Measurements from ENCODE around the gene SLC35E2B.
"Not testable (repeated sequence)": the region's sequence is repeated elsewhere in the genome, so short reads cannot be mapped to it uniquely, and the experiment has no call there.

SLC35E2B gene

DNA sequence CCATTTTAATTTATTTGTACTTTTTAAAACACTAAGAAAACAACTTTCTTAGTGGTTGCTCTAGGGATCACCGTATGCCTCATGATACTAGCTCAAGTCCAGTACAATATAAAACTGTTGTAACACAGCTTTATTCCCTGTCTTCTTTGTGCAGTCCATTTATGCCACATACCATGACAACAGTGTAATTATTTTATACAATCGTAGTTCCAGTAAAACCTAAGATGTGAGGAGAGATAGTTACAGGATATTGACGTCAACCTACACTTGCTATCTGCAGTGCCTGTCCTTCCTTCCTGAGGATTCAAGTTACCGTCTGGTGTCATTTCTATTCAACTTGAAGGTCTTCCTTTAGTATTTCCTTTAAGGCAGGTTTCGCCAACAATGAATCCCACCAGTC, 46.3 kb downstream of the SLC35E2B start:
- not testable (repeated sequence) for H3K4me1 ChIP-seq (ENCODE audit: insufficient read depth, low read length)

GRCh38 chr1:1640711-1641461, 51.7 kb downstream of the SLC35E2B start:
- not testable (repeated sequence) for H3K9ac ChIP-seq (ENCODE audit: low read depth, low read length); H3K9me3 ChIP-seq (ENCODE audit: control insufficient read depth, insufficient read depth, low read length); H3K4me1 ChIP-seq (ENCODE audit: insufficient read depth, low read length); H3K36me3 ChIP-seq (ENCODE audit: insufficient read depth, low read length)

More for the DNA sequence above, 46.3 kb downstream of the SLC35E2B start:
- H3K36me3 ChIP-seq (ENCODE audit: insufficient read depth, low read length); H3K9ac ChIP-seq (ENCODE audit: low read depth, low read length); H3K9me3 ChIP-seq (ENCODE audit: control insufficient read depth, insufficient read depth, low read length): not testable (repeated sequence)

DNA sequence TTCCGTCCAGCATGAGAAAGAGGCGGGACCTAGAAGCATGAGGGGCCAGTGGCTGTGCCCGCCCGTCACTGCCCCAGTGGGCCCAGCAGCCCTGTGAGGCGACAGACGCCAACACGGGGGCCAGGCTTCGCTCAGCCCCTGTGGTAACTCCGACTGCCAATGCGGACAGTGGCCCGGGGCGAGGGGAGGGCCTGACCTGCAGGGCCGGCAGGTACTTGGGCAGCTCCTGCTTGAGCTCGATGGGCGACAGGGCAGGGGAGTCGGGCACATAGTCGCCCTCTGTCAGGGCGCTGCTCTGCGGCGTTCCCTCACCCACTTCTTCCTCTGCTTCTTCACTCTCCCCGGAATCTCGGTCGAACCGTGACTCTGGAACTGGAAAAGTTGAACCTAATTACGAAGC, 52.5 kb downstream of the SLC35E2B start:
- not testable (repeated sequence) for H3K9ac ChIP-seq (ENCODE audit: low read depth, low read length); H3K4me1 ChIP-seq (ENCODE audit: insufficient read depth, low read length); H3K36me3 ChIP-seq (ENCODE audit: insufficient read depth, low read length); H3K9me3 ChIP-seq (ENCODE audit: control insufficient read depth, insufficient read depth, low read length)

DNA sequence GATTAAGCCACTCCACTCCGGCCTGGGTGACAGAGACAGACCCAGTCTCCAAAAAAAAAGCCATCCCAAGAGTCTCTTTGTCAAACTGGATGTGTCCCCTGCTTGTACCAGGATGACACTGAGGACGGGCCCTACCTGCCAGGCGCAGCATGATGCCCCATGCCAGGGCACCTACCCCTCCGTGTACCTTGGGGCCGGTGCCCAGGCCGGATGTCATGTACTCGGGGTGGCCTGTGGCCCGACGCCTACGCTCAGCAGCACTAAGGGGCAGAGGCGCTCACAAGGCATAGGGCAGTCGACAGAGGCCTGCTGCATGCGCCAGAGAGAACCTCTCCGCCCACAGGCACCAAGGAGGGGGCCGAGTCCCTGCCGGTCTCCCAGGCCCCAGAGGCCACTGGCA, 53.2 kb downstream of the SLC35E2B start:
- H3K9ac ChIP-seq (ENCODE audit: low read depth, low read length); H3K4me1 ChIP-seq (ENCODE audit: insufficient read depth, low read length); H3K36me3 ChIP-seq (ENCODE audit: insufficient read depth, low read length): not testable (repeated sequence)

DNA sequence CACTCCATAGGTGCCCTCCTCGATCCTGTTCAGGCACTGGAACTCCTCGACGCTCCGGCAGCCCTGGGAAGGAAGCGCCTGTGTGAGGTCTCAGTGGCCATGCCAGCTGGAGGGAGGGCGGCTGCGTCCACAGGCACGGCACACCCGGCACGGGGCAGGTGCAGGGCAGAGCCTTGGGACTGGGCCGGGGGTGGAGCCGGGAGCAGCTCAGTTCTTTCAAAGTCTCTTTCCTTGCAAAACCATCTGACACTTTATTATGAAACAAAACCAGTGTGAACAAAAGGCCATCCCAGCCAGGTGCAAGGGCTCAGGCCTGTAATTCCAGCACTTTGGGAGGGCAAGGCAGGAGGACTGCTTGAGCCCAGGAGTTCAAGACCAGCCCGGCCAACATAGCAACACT, 54.1 kb downstream of the SLC35E2B start:
- not testable (repeated sequence) for H3K36me3 ChIP-seq (ENCODE audit: insufficient read depth, low read length)

More for the DNA sequence above, 53.2 kb downstream of the SLC35E2B start:
- H3K9me3 ChIP-seq (ENCODE audit: control insufficient read depth, insufficient read depth, low read length): not testable (repeated sequence)

GRCh38 chr1:1637479-1637875, 55.1 kb downstream of the SLC35E2B start:
- H3K36me3 ChIP-seq (ENCODE audit: insufficient read depth, low read length): not testable (repeated sequence)

More for the DNA sequence above, 54.1 kb downstream of the SLC35E2B start:
- H3K9ac ChIP-seq (ENCODE audit: low read depth, low read length); H3K4me1 ChIP-seq (ENCODE audit: insufficient read depth, low read length); H3K9me3 ChIP-seq (ENCODE audit: control insufficient read depth, insufficient read depth, low read length): not testable (repeated sequence)

DNA sequence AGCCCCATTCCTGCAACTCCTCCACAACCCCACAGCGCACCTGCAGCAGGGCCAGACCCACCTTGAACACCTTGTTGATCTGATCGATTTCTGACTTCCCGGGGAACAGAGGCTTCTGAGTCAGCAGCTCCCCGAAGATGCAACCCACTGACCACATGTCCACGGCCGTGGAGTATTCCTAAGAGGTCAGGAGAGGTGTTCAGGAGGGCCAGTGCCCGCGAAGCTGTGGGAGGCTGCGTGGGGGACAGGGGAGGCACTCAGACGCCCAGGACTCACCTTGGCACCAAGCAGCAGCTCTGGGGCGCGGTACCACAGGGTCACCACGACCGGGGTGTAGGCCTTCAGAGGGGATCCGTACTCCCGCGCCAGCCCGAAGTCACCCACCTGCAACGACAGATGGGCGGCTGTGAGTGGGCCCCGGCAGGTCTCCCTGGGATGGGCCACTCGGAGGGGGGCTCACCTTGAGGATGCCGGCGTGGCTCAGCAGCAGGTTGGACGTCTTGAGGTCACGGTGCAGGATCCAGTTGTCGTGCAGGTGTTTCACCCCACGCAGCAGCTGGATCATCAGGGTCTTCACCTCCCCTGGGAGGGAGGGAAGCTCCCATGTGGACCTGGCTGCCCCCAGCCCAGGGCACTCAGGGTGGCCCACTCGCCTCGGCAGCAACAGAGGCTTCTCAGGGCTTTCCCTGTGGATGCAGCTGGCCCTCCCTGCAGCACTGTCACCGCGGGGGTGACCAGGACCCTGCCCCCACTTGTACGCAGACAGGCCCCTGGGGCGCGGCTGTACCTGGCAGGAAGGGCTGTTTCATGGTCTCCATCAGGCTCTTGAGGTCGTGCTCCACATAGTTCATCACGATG, 55.7 kb downstream of the SLC35E2B start:
- not testable (repeated sequence) for H3K9me3 ChIP-seq (ENCODE audit: control insufficient read depth, insufficient read depth, low read length); H3K9ac ChIP-seq (ENCODE audit: low read depth, low read length); H3K36me3 ChIP-seq (ENCODE audit: insufficient read depth, low read length); H3K4me1 ChIP-seq (ENCODE audit: insufficient read depth, low read length)

More at GRCh38 chr1:1637479-1637875, 55.1 kb downstream of the SLC35E2B start:
- not testable (repeated sequence) for H3K9me3 ChIP-seq (ENCODE audit: control insufficient read depth, insufficient read depth, low read length); H3K4me1 ChIP-seq (ENCODE audit: insufficient read depth, low read length); H3K9ac ChIP-seq (ENCODE audit: low read depth, low read length)

- not testable (repeated sequence) for H3K36me3 ChIP-seq (ENCODE audit: insufficient read depth, low read length); H3K9me3 ChIP-seq (ENCODE audit: control insufficient read depth, insufficient read depth, low read length); H3K4me1 ChIP-seq (ENCODE audit: insufficient read depth, low read length); H3K9ac ChIP-seq (ENCODE audit: low read depth, low read length)
Observed at GRCh38 chr1:1634613-1635012, 58.0 kb downstream of the SLC35E2B start.

DNA sequence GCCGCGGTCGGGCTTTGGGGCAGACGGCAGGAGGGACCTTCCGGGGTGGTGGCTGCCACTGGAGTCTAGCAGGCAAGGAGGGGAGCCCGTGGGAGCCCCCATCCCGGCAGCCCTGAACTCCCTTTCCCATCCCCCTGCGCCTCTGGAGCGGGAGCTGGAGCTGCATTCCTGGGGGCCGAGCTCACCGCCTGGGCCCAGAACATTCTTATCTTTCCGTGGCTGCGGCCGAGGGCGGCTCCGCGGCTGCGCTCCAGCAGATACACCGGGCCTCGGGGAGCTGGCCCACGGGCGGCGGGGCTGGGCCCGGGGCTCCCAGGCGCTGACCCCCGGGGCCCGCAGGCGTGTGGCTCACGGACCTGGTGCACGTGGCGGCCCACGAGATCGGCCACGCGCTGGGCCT, 59.2 kb downstream of the SLC35E2B start:
- H3K36me3 ChIP-seq (ENCODE audit: insufficient read depth, low read length); H3K9ac ChIP-seq (ENCODE audit: low read depth, low read length); H3K4me1 ChIP-seq (ENCODE audit: insufficient read depth, low read length); H3K9me3 ChIP-seq (ENCODE audit: control insufficient read depth, insufficient read depth, low read length): not testable (repeated sequence)

- no peaks in the 10 kb centered on the region for H3K36me3 ChIP-seq (ENCODE audit: insufficient read depth, low read length)
- peak within 1 kb of the TSS; percentile 54 for H3K9ac ChIP-seq (ENCODE audit: low read depth, low read length)
- H3K4me1 ChIP-seq (ENCODE audit: insufficient read depth, low read length): no peaks in the 10 kb centered on the region
- H3K9me3 ChIP-seq (ENCODE audit: control insufficient read depth, insufficient read depth, low read length): no peaks in the 10 kb centered on the region
Observed at GRCh38 chr1:1631782-1632420, 60.7 kb downstream of the SLC35E2B start, which contains the start of gene MMP23B. MMP23B (plus strand) TSS chr1:1632173; CDS start chr1:1632219, 46 bp downstream.

- Histone ChIP-seq H3K9ac (ENCODE audit: low read depth, low read length) (peak overlapping the region; percentile 54), H3K9me3 (ENCODE audit: control insufficient read depth, insufficient read depth, low read length) (no peaks in the 10 kb centered on the region), H3K4me1 (ENCODE audit: insufficient read depth, low read length) (no peaks in the 10 kb centered on the region), H3K36me3 (ENCODE audit: insufficient read depth, low read length) (no peaks in the 10 kb centered on the region)
Observed at GRCh38 chr1:1630965-1631781, 61.4 kb downstream of the SLC35E2B start.

GRCh38 chr1:1630191-1630964, 62.2 kb downstream of the SLC35E2B start:
- Histone ChIP-seq H3K4me1 (ENCODE audit: insufficient read depth, low read length) (no peaks in the 10 kb centered on the region), H3K9me3 (ENCODE audit: control insufficient read depth, insufficient read depth, low read length) (no peaks in the 10 kb centered on the region), H3K36me3 (ENCODE audit: insufficient read depth, low read length) (no peaks in the 10 kb centered on the region), H3K9ac (ENCODE audit: low read depth, low read length) (no peak overlapping the region; the same call in 1 of the 2 replicates)

DNA sequence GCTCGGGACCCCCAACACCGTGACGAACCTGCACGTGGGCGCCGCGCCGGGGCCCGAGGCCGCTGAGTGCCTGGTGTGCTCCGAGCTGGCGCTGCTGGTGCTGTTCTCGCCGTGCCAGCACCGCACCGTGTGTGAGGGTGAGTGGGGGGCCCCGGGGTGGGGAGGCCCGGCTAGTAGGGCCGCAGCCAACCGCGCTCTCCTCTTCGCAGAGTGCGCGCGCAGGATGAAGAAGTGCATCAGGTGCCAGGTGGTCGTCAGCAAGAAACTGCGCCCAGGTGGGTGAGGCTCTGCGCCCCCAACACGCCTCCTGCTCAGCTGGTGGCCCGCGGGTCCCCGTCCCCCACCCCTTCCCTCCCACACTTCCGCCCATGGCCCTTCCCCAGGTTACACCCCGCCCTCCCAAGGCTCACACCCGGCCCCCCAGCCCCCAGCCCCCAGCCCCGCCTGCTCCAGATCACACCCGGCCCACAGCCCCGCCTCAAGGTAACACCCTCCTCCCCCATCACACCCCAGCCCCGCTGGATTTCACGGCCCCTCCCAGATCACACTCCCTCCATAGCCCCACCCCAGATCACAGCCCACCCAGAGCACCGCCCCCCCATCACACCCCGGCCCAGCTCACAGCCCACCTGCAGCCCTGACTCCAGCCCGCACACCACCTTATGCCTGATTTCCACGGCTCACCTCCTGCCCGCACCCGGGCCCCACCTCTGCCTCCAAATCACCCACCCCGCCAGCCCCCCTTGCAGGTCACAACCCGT, 63.0 kb downstream of the SLC35E2B start:
- H3K9me3 ChIP-seq (ENCODE audit: control insufficient read depth, insufficient read depth, low read length): no peaks in the 10 kb centered on the region
- no peaks in the 10 kb centered on the region for H3K36me3 ChIP-seq (ENCODE audit: insufficient read depth, low read length)
- H3K4me1 ChIP-seq (ENCODE audit: insufficient read depth, low read length): no peaks in the 10 kb centered on the region
- peak overlapping the region; percentile 38; the same call in 1 of the 2 replicates for H3K9ac ChIP-seq (ENCODE audit: low read depth, low read length)
